ENCODE data around the gene MCEMP1.

The MCEMP1 gene

GRCh38 chr19:7676854-7677253, at the start of gene MCEMP1:
Gene MCEMP1, plus strand, starts transcription at chr19:7677090. Its CDS starts 31 bp downstream, at chr19:7677121.
- DNase-seq (ENCODE audit: low spot score) = no peak

- no peak for DNase-seq (ENCODE audit: low spot score)
Observed at GRCh38 chr19:7627166-7627565, 49.7 kb upstream of the MCEMP1 start.

- no peak for DNase-seq (ENCODE audit: low spot score)
Observed at GRCh38 chr19:7628589-7629311, 48.1 kb upstream of the MCEMP1 start.

GRCh38 chr19:7629347-7630054, 47.4 kb upstream of the MCEMP1 start, which contains the start of the genes PET100 and XAB2:
Gene PET100, plus strand, starts transcription at chr19:7629793. Its CDS starts 41 bp downstream, at chr19:7629834.
Gene XAB2, minus strand, starts transcription at chr19:7629545. Its CDS starts 18 bp downstream, at chr19:7629527.
- peak; percentile 99 for DNase-seq (ENCODE audit: low spot score)

GRCh38 chr19:7631577-7631976, 45.3 kb upstream of the MCEMP1 start:
- DNase-seq (ENCODE audit: low spot score) = no peak

- DNase-seq (ENCODE audit: low spot score) = no peak
Observed at GRCh38 chr19:7632340-7633203, 44.3 kb upstream of the MCEMP1 start.

GRCh38 chr19:7633698-7634097, 43.2 kb upstream of the MCEMP1 start, which contains the start of gene PCP2:
Gene PCP2, minus strand, starts transcription at chr19:7633719. Its CDS starts 262 bp downstream, at chr19:7633457.
- DNase-seq (ENCODE audit: low spot score) = no peak

GRCh38 chr19:7635670-7636069, 41.2 kb upstream of the MCEMP1 start:
- DNase-seq (ENCODE audit: low spot score) = no peak

GRCh38 chr19:7636317-7636690, 40.6 kb upstream of the MCEMP1 start:
- no peak for DNase-seq (ENCODE audit: low spot score)

GRCh38 chr19:7636691-7637373, 40.1 kb upstream of the MCEMP1 start, which contains the start of gene STXBP2:
Gene STXBP2, plus strand, starts transcription at chr19:7637110. Its CDS starts 40 bp downstream, at chr19:7637150.
- DNase-seq (ENCODE audit: low spot score) = no peak

GRCh38 chr19:7637374-7638256, 39.3 kb upstream of the MCEMP1 start:
- no peak for DNase-seq (ENCODE audit: low spot score)

GRCh38 chr19:7638802-7639465, 38.0 kb upstream of the MCEMP1 start:
- DNase-seq (ENCODE audit: low spot score) = no peak

GRCh38 chr19:7639863-7640348, 37.0 kb upstream of the MCEMP1 start:
- no peak for DNase-seq (ENCODE audit: low spot score)

GRCh38 chr19:7640803-7641202, 36.1 kb upstream of the MCEMP1 start:
- no peak for DNase-seq (ENCODE audit: low spot score)

- DNase-seq (ENCODE audit: low spot score) = no peak
Observed at GRCh38 chr19:7641290-7642276, 35.3 kb upstream of the MCEMP1 start.

GRCh38 chr19:7642295-7643030, 34.4 kb upstream of the MCEMP1 start:
- DNase-seq (ENCODE audit: low spot score) = no peak

- DNase-seq (ENCODE audit: low spot score) = no peak
Observed at GRCh38 chr19:7643031-7643415, 33.9 kb upstream of the MCEMP1 start.
